PC-9 (cell line): ENCODE measurements around the gene CRISP1. TPM values are rescaled to one million over a fixed set of nuclear protein-coding genes. Genes with fewer than 3 reads are reported as not detected.

Source experiments
- BruUV-seq: library from RNA; stranded (reverse); fragments of 400-500 nt; replicated peaks from 2 replicates; lab custom pipeline; 2021; lab: Mats Ljungman, UMichigan
- CTCF ChIA-PET: fragments of 300-600 bp; sonication (Branson Sonifier 250); formaldehyde crosslinking; loops from one replicate; lab custom pipeline; 2022; ENCODE audit warnings: antibody characterized with exemption; lab: Charles Lee
- POLR2A ChIA-PET: fragments of 300-600 bp; sonication (Branson Sonifier 250); formaldehyde crosslinking; loops from one replicate; lab custom pipeline; 2022; ENCODE audit warnings: antibody characterized with exemption; ENCODE audit not compliant: unreplicated experiment; lab: Charles Lee
- DNase-seq, 2 experiments: peaks; one replicate each; pipeline versions ENCODE4 v3.0.0 to v3.0.0-alpha.2; 2015 to 2022; ENCODE audit warnings: mixed read lengths in 1 of 2
- H2AFZ ChIP-seq: fragments of 200-600 bp; sonication (generic); 2 replicates; pipeline ENCODE4 v1.8.1; 2017; ENCODE audit warnings: antibody characterized with exemption
- H3F3A ChIP-seq: fragments of 200-600 bp; sonication (generic); 2 replicates; pipeline ENCODE4 v1.8.1; 2017; ENCODE audit warnings: antibody characterized with exemption, mild to moderate bottlenecking, low read depth; ENCODE audit not compliant: insufficient read depth
- H3K27ac ChIP-seq: fragments of 200-600 bp; sonication (generic); 2 replicates; pipeline ENCODE4 v1.6.1; 2016; ENCODE audit warnings: mixed run types
- H3K27me3 ChIP-seq: fragments of 200-600 bp; sonication (generic); 2 replicates; pipeline ENCODE4 v1.6.1; 2016; ENCODE audit warnings: low read depth, mixed run types; ENCODE audit not compliant: insufficient read depth
- H3K36me3 ChIP-seq: fragments of 200-600 bp; sonication (generic); 2 replicates; pipeline ENCODE4 v1.6.1; 2016; ENCODE audit warnings: low read depth, mixed run types
- H3K4me1 ChIP-seq: fragments of 200-600 bp; sonication (generic); replicated peaks from 2 replicates; pipeline ENCODE4 v1.6.1; 2016; ENCODE audit warnings: mixed run types; ENCODE audit not compliant: insufficient read depth
- H3K4me2 ChIP-seq: fragments of 200-600 bp; sonication (generic); 2 replicates; pipeline ENCODE4 v1.6.1; 2017; ENCODE audit warnings: mixed run types
- H3K4me3 ChIP-seq: fragments of 200-600 bp; sonication (generic); 2 replicates; pipeline ENCODE4 v1.6.1; 2016; ENCODE audit warnings: mixed run types
- H3K79me2 ChIP-seq: fragments of 200-600 bp; sonication (generic); 2 replicates; pipeline ENCODE4 v1.6.1; 2017; ENCODE audit warnings: low read depth, mixed run types
- H3K9me2 ChIP-seq: fragments of 200-600 bp; sonication (generic); 2 replicates; pipeline ENCODE4 v1.8.1; 2017; ENCODE audit warnings: mild to moderate bottlenecking; ENCODE audit not compliant: insufficient read depth
- H3K9me3 ChIP-seq: fragments of 200-600 bp; sonication (generic); 2 replicates; pipeline ENCODE4 v1.8.1; 2016; ENCODE audit warnings: low read depth; ENCODE audit not compliant: insufficient read depth
- H4K20me1 ChIP-seq: fragments of 200-600 bp; sonication (generic); 2 replicates; pipeline ENCODE4 v1.8.1; 2017; ENCODE audit not compliant: insufficient read depth
- EZH2 ChIP-seq: fragments of 200-600 bp; sonication (generic); IDR thresholded peaks from 2 replicates; pipeline ENCODE4 v1.8.0; 2017; ENCODE audit warnings: antibody characterized with exemption, low read depth
- intact Hi-C: fragments of 100-400 bp; cut with micrococcal nuclease; formaldehyde crosslinking; loops from one replicate; pipeline ENCODE4 v1.10.0; 2022; ENCODE audit not compliant: unreplicated experiment
- total RNA-seq: library from RNA; stranded (reverse); gene quantifications from 2 replicates; pipeline ENCODE4 v1.2.3, GENCODE V29; 2021
- TF ChIP-seq, protein P1 (sequence below): fragments of 200-600 bp; sonication (generic); conservative IDR thresholded peaks from 2 replicates; pipeline ENCODE4 v1.6.1; 2017; ENCODE audit warnings: mixed run types, antibody characterized with exemption, mild to moderate bottlenecking, moderate library complexity

The CRISP1 gene
- total RNA-seq, 1 experiment from 2014 or later, result not detected

DNA sequence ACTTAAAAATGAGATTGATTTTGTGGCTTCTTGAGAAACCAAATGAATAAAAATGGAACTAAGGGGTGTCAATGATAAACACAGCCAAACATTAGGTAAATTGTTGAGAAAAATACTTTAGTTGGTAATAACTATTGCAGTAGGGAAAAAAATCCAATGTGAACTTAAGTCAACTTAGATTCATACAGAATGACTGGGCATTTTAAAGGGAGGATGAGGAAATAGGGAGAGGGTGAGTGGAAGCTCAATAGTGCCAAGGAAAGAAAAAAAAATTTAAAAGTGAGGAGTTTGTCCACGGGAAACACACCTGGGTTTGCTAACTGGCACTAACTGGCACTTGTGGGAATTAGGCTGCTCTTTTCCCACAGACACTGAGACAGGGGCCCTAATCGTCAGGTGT lies 53.1 kb downstream of the CRISP1 start:
- POLR2A ChIA-PET, result no interaction called here
- CTCF ChIA-PET, result no interaction called here
- intact Hi-C loops, result no loop called here

DNA sequence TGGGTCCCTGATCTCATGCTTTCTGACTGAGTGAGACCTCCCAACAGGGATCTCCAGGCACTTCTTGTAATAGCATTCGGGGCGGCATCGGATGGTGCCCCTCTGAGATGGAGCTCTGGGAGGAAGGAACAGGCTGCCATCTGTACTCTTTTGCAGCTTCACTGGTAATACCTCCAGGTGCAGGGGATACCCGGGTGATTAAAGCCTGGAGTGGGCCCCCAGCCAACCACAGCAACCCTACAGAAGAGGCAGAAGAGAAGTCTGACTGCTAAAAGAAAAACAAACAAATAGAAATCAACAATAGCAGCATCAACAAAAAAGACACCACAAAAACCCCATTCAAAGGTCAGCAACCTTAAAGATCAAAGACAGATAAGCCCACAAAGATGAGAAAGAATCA lies 60.2 kb downstream of the CRISP1 start:
- POLR2A ChIA-PET, result no interaction called here

More for the DNA sequence above, 53.1 kb downstream of the CRISP1 start:
- no peak overlapping the region for H3K4me2 ChIP-seq
- H3K27ac ChIP-seq, result no peak overlapping the region
- H3K9me2 ChIP-seq, result no peaks in the 10 kb centered on the region
- no peaks in the 10 kb centered on the region for H3K36me3 ChIP-seq
- no peaks in the 10 kb centered on the region for H3K27me3 ChIP-seq
- H2AFZ ChIP-seq, result no peak overlapping the region
- no peak overlapping the region for H3K4me3 ChIP-seq
- H3F3A ChIP-seq, result no peaks in the 10 kb centered on the region
- DNase-seq, result no peak
- H4K20me1 ChIP-seq, result no peaks in the 10 kb centered on the region
- no peaks in the 10 kb centered on the region for H3K9me3 ChIP-seq
- no peaks in the 10 kb centered on the region for H3K79me2 ChIP-seq
- H3K4me1 ChIP-seq, result no peaks in the 10 kb centered on the region
- no peak for TF ChIP-seq EZH2
- TF ChIP-seq, protein P1, sequence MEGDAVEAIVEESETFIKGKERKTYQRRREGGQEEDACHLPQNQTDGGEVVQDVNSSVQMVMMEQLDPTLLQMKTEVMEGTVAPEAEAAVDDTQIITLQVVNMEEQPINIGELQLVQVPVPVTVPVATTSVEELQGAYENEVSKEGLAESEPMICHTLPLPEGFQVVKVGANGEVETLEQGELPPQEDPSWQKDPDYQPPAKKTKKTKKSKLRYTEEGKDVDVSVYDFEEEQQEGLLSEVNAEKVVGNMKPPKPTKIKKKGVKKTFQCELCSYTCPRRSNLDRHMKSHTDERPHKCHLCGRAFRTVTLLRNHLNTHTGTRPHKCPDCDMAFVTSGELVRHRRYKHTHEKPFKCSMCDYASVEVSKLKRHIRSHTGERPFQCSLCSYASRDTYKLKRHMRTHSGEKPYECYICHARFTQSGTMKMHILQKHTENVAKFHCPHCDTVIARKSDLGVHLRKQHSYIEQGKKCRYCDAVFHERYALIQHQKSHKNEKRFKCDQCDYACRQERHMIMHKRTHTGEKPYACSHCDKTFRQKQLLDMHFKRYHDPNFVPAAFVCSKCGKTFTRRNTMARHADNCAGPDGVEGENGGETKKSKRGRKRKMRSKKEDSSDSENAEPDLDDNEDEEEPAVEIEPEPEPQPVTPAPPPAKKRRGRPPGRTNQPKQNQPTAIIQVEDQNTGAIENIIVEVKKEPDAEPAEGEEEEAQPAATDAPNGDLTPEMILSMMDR, result no peak
- BruUV-seq, result no TSS peak

DNA sequence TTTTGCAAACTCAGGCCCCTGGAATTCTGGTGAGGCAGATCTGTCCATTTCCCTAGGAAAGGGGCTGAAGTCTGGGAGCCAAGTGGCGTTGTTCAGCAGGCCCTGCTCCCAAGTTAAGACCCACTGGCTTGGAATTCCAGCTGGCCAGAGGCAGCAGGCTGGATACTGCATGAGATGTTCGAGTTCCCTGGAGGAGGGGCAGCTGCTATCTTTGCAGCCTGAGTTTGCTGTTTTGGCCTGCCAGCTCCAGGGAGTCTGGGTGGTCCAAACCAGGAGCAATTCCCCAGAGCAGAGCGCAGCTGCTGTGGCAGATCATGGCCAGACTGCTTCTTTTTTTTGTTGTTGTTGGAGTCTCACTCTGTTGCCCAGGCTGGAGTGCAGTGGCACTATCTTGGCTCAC lies 61.1 kb downstream of the CRISP1 start:
- H3K4me3 ChIP-seq, result no peak overlapping the region
- H3K36me3 ChIP-seq, result no peaks in the 10 kb centered on the region
- no peaks in the 10 kb centered on the region for H3K9me3 ChIP-seq
- H3K27me3 ChIP-seq, result no peaks in the 10 kb centered on the region
- no peak overlapping the region for H2AFZ ChIP-seq
- no peaks in the 10 kb centered on the region for H3F3A ChIP-seq
- no peaks in the 10 kb centered on the region for H3K79me2 ChIP-seq
- H3K4me2 ChIP-seq, result no peak overlapping the region
- intact Hi-C loops, result no loop called here
- TF ChIP-seq, protein P1, result no peak
- TF ChIP-seq EZH2, result no peak
- no peaks in the 10 kb centered on the region for H3K9me2 ChIP-seq
- no peaks in the 10 kb centered on the region for H3K4me1 ChIP-seq
- no peak for DNase-seq
- no TSS peak for BruUV-seq
- POLR2A ChIA-PET, result no interaction called here
- H3K27ac ChIP-seq, result no peak overlapping the region
- H4K20me1 ChIP-seq, result no peaks in the 10 kb centered on the region
- CTCF ChIA-PET, result no interaction called here

More for the DNA sequence above, 60.2 kb downstream of the CRISP1 start:
- Histone ChIP-seq H3K9me3 (no peaks in the 10 kb centered on the region), H3K9me2 (no peaks in the 10 kb centered on the region), H3K4me2 (no peak overlapping the region), H3K4me1 (no peaks in the 10 kb centered on the region), H3K27ac (no peak overlapping the region), H3K27me3 (no peaks in the 10 kb centered on the region), H3K36me3 (no peaks in the 10 kb centered on the region), H3K79me2 (no peaks in the 10 kb centered on the region), H3F3A (no peaks in the 10 kb centered on the region), H3K4me3 (no peak overlapping the region), H4K20me1 (no peaks in the 10 kb centered on the region), H2AFZ (no peak overlapping the region)
- DNase-seq, result no peak
- TF ChIP-seq, protein P1, result no peak
- no peak for TF ChIP-seq EZH2
- BruUV-seq, result no TSS peak
- intact Hi-C loops, result no loop called here
- CTCF ChIA-PET, result no interaction called here
